Right atrium auricular region (tissue), 2 donors: ENCODE results near the gene ERH. TPM values are rescaled to one million over a fixed set of nuclear protein-coding genes. Genes with fewer than 3 reads are reported as not detected.

Source experiments
- DNase-seq: peaks from one replicate; pipeline ENCODE4 v3.0.0-alpha.2; 2019; ENCODE audit warnings: low spot score
- H3K27ac ChIP-seq, 2 donors: fragments of 200-600 bp; sonication (generic); 1 replicate in 1 of 2; 2 replicates in 1 of 2; pipeline ENCODE4 v1.5.1; 2016 to 2019
- H3K27me3 ChIP-seq, 2 donors: fragments of 200-600 bp; sonication (generic); one replicate each; pipeline versions ENCODE4 v1.5.1 to v1.6.0; 2017 to 2019
- H3K36me3 ChIP-seq: fragments of 200-600 bp; sonication (generic); one replicate; pipeline ENCODE4 v1.5.1; 2016
- H3K4me1 ChIP-seq, 2 donors: fragments of 200-600 bp; sonication (generic); one replicate each; pipeline versions ENCODE4 v1.5.1 to v1.6.0; 2017 to 2019
- H3K4me3 ChIP-seq, 2 donors: fragments of 200-600 bp; sonication (generic); 1 replicate in 1 of 2; 2 replicates in 1 of 2; pipeline ENCODE4 v1.5.1; 2017 to 2019; ENCODE audit warnings: mild to moderate bottlenecking in 1 of 2, moderate library complexity in 1 of 2
- H3K9me3 ChIP-seq, 2 donors: fragments of 200-600 bp; sonication (generic); one replicate each; pipeline ENCODE4 v1.5.1; 2019
- total RNA-seq, 2 donors: library from RNA; depleted of rRNA; stranded (reverse); fragments of >200 nt; gene quantifications; one replicate each; pipeline ENCODE4 v1.1.0, GENCODE V29; 2016
- TF ChIP-seq, protein P1 (sequence below), 2 donors: fragments of 200-600 bp; sonication (generic); IDR thresholded peaks; one replicate each; pipeline ENCODE4 v1.5.1; 2019; ENCODE audit warnings: antibody characterized with exemption in 2 of 2

Gene ERH
- total RNA-seq, 2 donors from 2014 or later = 47.1 to 55.1 TPM

DNA sequence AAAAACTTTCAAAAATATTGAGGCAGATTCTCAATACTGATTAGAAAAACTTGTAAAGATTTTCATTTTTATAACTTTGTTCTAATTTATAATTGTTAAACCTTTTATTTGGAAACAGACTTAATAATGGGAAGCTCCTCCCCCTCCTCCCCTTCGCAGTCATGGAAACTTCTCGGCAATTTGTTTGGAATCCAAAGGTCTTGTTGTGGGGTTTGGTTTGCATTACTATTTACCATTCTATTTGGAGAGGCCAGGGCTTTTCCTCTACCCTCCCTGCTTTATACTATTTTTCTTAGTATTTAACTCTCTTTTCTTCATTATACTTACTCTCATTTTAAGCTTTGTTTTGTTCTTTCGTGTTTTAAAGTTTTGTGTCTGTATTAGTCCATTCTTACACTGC lies 6.4 kb upstream of the ERH start:
- TF ChIP-seq, protein P1, sequence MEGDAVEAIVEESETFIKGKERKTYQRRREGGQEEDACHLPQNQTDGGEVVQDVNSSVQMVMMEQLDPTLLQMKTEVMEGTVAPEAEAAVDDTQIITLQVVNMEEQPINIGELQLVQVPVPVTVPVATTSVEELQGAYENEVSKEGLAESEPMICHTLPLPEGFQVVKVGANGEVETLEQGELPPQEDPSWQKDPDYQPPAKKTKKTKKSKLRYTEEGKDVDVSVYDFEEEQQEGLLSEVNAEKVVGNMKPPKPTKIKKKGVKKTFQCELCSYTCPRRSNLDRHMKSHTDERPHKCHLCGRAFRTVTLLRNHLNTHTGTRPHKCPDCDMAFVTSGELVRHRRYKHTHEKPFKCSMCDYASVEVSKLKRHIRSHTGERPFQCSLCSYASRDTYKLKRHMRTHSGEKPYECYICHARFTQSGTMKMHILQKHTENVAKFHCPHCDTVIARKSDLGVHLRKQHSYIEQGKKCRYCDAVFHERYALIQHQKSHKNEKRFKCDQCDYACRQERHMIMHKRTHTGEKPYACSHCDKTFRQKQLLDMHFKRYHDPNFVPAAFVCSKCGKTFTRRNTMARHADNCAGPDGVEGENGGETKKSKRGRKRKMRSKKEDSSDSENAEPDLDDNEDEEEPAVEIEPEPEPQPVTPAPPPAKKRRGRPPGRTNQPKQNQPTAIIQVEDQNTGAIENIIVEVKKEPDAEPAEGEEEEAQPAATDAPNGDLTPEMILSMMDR (IDR thresholded peaks at IDR 0.05) = no peak
- Histone ChIP-seq H3K27me3 (no peaks in the 10 kb centered on the region), H3K4me1 (peaks cover 0 to 32% of the 10 kb centered on the region in 2 donors), H3K27ac (no peak overlapping the region), H3K36me3 (no peaks in the 10 kb centered on the region), H3K4me3 (no peak overlapping the region), H3K9me3 (no peaks in the 10 kb centered on the region)
- no peak for DNase-seq

DNA sequence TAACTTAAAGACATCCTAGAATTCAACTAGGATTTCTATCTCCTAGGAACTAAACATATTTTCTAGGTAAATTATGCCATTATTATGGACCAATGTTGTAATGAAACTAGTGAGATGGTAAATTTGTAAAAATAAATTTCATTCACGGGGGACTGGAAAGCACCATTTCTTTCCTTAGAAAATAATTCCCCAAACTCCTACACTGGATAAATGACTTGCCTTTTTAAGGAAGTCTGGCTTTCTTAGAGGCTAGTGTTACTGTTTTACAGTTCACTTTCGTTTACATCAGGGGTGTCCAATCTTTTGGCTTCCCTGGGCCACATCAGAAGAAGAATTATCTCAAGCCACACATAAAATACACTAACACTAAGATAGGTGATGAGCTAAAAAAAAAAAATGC lies 3.7 kb upstream of the ERH start:
- no peaks in the 10 kb centered on the region for H3K27me3 ChIP-seq

DNA sequence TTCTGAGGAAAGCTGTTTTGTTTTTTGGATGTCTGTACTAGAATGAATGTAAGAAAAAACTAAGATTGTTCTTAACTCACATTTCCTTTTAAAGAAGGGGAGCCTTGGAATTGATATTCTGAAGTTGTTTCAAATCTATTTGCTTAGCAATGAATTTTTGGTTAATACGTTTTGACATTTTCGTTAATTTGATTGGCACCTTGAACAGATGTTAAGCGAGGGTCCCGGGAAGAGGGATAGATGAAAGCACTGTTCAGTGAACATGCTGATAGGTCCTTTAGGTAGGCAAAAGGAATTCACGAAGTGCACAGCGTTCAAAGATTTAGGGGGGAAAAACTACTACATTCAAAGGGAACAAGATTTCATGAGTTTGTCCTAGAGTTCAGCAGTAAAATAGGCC lies 2.1 kb upstream of the ERH start:
- peak overlapping the region in 1 of 2 donors; percentile 93 for H3K4me3 ChIP-seq
- no peak for DNase-seq
- peaks cover 0 to 48% of the 10 kb centered on the region in 2 donors for H3K4me1 ChIP-seq
- no peaks in the 10 kb centered on the region for H3K9me3 ChIP-seq
- H3K27ac ChIP-seq = no peak overlapping the region
- H3K36me3 ChIP-seq = peaks cover under 1% of the 10 kb centered on the region
- H3K27me3 ChIP-seq = no peaks in the 10 kb centered on the region
- TF ChIP-seq, protein P1 (IDR thresholded peaks at IDR 0.05) = no peak

More for the DNA sequence above, 3.7 kb upstream of the ERH start:
- H3K9me3 ChIP-seq = no peaks in the 10 kb centered on the region
- no peaks in the 10 kb centered on the region for H3K36me3 ChIP-seq
- no peak overlapping the region for H3K4me3 ChIP-seq
- TF ChIP-seq, protein P1 (IDR thresholded peaks at IDR 0.05) = no peak
- DNase-seq = no peak
- peaks cover 0 to 46% of the 10 kb centered on the region in 2 donors for H3K4me1 ChIP-seq
- H3K27ac ChIP-seq = no peak overlapping the region

DNA sequence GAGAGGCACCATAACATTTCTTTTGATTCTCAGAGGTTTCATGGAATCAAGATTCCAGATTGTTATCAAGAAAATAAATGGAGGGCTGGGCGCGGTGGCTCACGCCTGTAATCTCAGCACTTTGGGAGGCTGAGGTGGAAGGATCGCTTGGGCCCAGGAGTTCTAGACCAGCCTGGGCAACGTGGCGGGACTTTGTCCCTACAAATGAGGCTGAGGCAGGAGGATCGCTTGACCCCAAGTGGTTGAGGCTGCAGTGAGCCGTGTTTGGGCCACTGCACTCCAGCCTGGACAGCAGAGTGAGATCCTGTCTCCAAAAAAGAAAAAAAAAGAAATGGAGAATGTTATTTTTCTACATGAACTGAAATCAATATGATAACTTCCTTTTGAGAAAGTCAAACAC lies 1.7 kb upstream of the ERH start:
- H3K4me1 ChIP-seq = peaks cover 0 to 48% of the 10 kb centered on the region in 2 donors
- H3K4me3 ChIP-seq = peak overlapping the region; percentile 93 to 98
- H3K36me3 ChIP-seq = peaks cover 4% of the 10 kb centered on the region
- H3K9me3 ChIP-seq = no peaks in the 10 kb centered on the region
- TF ChIP-seq, protein P1 (IDR thresholded peaks at IDR 0.05) = no peak
- DNase-seq = no peak
- no peak overlapping the region for H3K27ac ChIP-seq
- H3K27me3 ChIP-seq = no peaks in the 10 kb centered on the region

DNA sequence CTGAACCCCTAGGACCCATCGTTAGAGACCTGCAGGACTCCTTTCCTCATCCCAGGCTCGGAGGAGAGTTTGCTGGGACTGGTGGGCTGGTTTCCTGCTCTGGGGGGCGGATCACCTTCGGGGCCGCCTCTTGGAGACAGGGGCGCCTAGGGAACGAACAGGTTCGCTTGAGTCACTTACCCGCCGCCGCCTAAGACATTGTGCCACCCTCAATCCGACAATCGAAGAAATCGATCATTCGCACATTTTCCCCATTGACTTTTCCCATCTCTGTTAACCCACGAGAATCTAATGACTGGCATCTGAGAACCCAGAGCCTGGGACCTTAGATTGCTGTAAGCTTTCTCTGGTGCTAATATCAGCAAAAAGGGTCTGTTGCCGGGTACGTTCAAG lies 715 bp upstream of the ERH start:
- Histone ChIP-seq H3K9me3 (no peaks in the 10 kb centered on the region), H3K27me3 (no peaks in the 10 kb centered on the region), H3K4me3 (peak overlapping the region; percentile 93 to 98), H3K36me3 (peaks cover 14% of the 10 kb centered on the region), H3K4me1 (peaks cover 0 to 48% of the 10 kb centered on the region in 2 donors), H3K27ac (peak overlapping the region; percentile 81 to 92)
- DNase-seq = no peak
- TF ChIP-seq, protein P1 (IDR thresholded peaks at IDR 0.05) = no peak

DNA sequence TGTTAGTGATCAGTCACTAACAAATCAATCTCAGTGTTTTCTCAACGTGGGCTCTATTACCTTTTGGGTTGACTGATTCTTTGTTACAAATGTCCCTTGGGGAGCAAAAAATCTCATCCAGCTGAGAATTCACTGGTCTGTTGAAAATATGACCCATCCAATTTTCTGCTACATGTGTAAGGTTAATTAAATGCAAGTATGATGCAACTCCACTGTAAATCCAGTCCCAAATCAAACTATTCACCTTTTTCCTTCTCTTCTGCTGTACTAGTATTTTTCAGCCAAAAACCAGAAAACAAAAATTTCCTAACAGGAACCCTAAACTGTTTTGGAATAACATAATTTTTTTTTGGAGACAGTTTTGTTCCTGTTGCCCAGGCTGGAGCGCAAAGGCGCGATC lies 2.2 kb downstream of the ERH start:
- H3K4me3 ChIP-seq = no peak overlapping the region
- TF ChIP-seq, protein P1 (IDR thresholded peaks at IDR 0.05) = no peak
- no peaks in the 10 kb centered on the region for H3K9me3 ChIP-seq
- H3K27me3 ChIP-seq = no peaks in the 10 kb centered on the region
- peaks cover 33% of the 10 kb centered on the region for H3K36me3 ChIP-seq
- H3K27ac ChIP-seq = no peak overlapping the region
- peaks cover 0 to 40% of the 10 kb centered on the region in 2 donors for H3K4me1 ChIP-seq
- DNase-seq = no peak
